RWPE2 (cell line): ENCODE results near the gene PMEPA1.

Source experiments
- ATAC-seq: fragments of 200-7000 bp; cut with Tn5 transposase; 3 replicates; pipeline ENCODE4 v1.9.1; 2021; ENCODE audit warnings: low read depth
- DNase-seq: peaks from one replicate; pipeline ENCODE4 v3.0.0-alpha.2; 2020; ENCODE audit warnings: low spot score
- H3K27ac ChIP-seq: fragments of 450-650 bp; 2 replicates; pipeline ENCODE4 v1.5.1; 2017; ENCODE audit warnings: mild to moderate bottlenecking; ENCODE audit not compliant: poor library complexity, severe bottlenecking
- H3K27me3 ChIP-seq: fragments of 250-450 bp; sonication (Bioruptor Pico); 2 replicates; pipeline ENCODE4 v1.5.1; 2021; ENCODE audit warnings: mild to moderate bottlenecking, moderate library complexity; ENCODE audit not compliant: insufficient read depth, poor library complexity, severe bottlenecking
- H3K36me3 ChIP-seq: fragments of 250-450 bp; sonication (Bioruptor Pico); 2 replicates; pipeline ENCODE4 v1.5.1; 2020; ENCODE audit warnings: low read depth, mild to moderate bottlenecking, moderate library complexity
- H3K4me1 ChIP-seq: fragments of 250-450 bp; sonication (Bioruptor Pico); 2 replicates; pipeline ENCODE4 v1.5.1; 2021; ENCODE audit warnings: mild to moderate bottlenecking, moderate library complexity; ENCODE audit not compliant: insufficient read depth, poor library complexity, severe bottlenecking
- H3K4me3 ChIP-seq: fragments of 250-450 bp; sonication (Bioruptor Pico); 2 replicates; pipeline ENCODE4 v1.5.1; 2021; ENCODE audit warnings: mild to moderate bottlenecking, moderate library complexity; ENCODE audit not compliant: severe bottlenecking
- H3K9me3 ChIP-seq: fragments of 250-450 bp; sonication (Bioruptor Pico); 2 replicates; pipeline ENCODE4 v1.5.1; 2021; ENCODE audit warnings: mild to moderate bottlenecking, moderate library complexity; ENCODE audit not compliant: severe bottlenecking
- TF ChIP-seq, protein P1 (sequence below): fragments of 450-650 bp; IDR thresholded peaks from one replicate; pipeline ENCODE4 v1.5.1; 2017; ENCODE audit warnings: mild to moderate bottlenecking, moderate library complexity; ENCODE audit not compliant: poor library complexity, severe bottlenecking

Gene PMEPA1

GRCh38 chr20:57624124-57624523, 85.7 kb downstream of the PMEPA1 start:
- Histone ChIP-seq H3K4me3 (no peak overlapping the region), H3K4me1 (peaks cover 38% of the 10 kb centered on the region), H3K27ac (no peak overlapping the region), H3K36me3 (no peaks in the 10 kb centered on the region), H3K27me3 (no peaks in the 10 kb centered on the region), H3K9me3 (peaks cover 5% of the 10 kb centered on the region)
- ATAC-seq: no peak
- TF ChIP-seq, protein P1, sequence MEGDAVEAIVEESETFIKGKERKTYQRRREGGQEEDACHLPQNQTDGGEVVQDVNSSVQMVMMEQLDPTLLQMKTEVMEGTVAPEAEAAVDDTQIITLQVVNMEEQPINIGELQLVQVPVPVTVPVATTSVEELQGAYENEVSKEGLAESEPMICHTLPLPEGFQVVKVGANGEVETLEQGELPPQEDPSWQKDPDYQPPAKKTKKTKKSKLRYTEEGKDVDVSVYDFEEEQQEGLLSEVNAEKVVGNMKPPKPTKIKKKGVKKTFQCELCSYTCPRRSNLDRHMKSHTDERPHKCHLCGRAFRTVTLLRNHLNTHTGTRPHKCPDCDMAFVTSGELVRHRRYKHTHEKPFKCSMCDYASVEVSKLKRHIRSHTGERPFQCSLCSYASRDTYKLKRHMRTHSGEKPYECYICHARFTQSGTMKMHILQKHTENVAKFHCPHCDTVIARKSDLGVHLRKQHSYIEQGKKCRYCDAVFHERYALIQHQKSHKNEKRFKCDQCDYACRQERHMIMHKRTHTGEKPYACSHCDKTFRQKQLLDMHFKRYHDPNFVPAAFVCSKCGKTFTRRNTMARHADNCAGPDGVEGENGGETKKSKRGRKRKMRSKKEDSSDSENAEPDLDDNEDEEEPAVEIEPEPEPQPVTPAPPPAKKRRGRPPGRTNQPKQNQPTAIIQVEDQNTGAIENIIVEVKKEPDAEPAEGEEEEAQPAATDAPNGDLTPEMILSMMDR: no peak
- no peak for DNase-seq

GRCh38 chr20:57622579-57623381, 87.0 kb downstream of the PMEPA1 start:
- peak; percentile 100 for DNase-seq
- Histone ChIP-seq H3K36me3 (no peaks in the 10 kb centered on the region), H3K4me1 (peaks cover 39% of the 10 kb centered on the region), H3K4me3 (no peak overlapping the region), H3K27ac (peak overlapping the region; percentile 71), H3K9me3 (peaks cover 5% of the 10 kb centered on the region), H3K27me3 (no peaks in the 10 kb centered on the region)
- TF ChIP-seq, protein P1: peak; percentile 100
- ATAC-seq: peak; percentile 92

DNA sequence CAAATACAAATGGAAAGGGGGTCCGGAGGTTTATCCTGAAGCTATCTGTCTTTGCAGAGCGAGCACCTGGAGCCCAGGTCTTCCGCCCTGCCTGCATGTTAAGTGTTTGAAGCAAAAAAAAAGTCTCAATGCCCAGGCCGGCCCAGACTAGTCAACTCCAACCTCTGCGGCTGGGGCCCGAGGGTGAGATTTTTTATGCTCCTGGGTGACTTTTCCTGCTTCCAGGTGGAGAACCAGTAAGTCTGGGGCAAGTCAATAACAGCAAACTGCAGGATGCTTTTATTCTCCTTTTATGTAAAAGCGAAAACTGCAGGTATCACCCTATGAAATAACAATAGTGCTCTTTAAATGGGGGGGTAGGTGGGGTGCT, 87.6 kb downstream of the PMEPA1 start:
- Histone ChIP-seq H3K36me3 (no peaks in the 10 kb centered on the region), H3K27me3 (no peaks in the 10 kb centered on the region), H3K4me1 (peaks cover 39% of the 10 kb centered on the region), H3K9me3 (peaks cover 5% of the 10 kb centered on the region), H3K4me3 (no peak overlapping the region), H3K27ac (peak overlapping the region; percentile 71)
- ATAC-seq (peak; percentile 35), DNase-seq (peak; percentile 80)
- TF ChIP-seq, protein P1: no peak

DNA sequence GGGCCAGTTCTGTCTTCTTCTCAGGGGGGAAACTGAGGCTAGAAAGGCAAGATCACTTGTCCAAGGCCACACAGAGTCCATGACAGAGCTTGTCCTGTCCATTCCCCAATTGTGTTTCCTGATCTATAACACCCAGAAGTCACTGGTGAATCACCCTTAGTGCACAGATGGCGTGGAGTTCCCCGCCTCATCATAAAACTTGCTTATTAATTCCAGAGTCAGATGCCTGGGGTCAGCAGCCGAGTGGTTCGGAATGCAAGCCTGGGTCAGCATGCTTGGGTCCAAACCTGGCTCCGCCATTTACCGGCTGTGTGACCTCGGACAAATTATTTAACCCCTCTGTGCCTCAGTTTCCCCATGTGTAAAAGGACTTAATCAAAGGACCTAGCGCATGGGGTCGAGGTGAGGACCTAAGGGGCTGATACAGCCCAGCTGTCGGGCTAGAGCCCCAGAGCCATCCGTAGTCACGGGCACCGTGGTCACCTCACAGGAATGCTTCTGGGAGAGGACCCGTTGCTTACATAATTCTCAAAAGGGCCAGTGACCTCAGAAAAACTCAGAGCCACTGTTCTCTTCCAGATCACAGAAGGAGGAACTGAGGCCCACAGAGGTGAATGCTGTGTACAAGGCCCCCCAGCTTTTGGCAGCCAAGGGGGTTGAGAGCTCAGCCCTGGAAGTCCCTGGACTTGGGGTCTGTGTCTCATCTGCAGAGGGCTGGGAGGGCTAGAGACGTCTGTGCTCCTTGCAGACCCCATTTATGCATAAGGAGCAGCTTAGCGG, 88.2 kb downstream of the PMEPA1 start:
- peak; percentile 73 for DNase-seq
- TF ChIP-seq, protein P1: no peak
- Histone ChIP-seq H3K9me3 (peaks cover 5% of the 10 kb centered on the region), H3K27me3 (no peaks in the 10 kb centered on the region), H3K4me3 (no peak overlapping the region), H3K27ac (peak overlapping the region; percentile 71), H3K36me3 (no peaks in the 10 kb centered on the region), H3K4me1 (peaks cover 39% of the 10 kb centered on the region)
- ATAC-seq: no peak
